Nephron (organoid): Measurements from ENCODE around the gene CAST.

Source experiments
- H3K27ac Mint-ChIP-seq, 3 experiments: 2 replicates each; pipeline ENCODE4 v1.8.0; 2020; ENCODE audit warnings: mixed read lengths in 3 of 3, mild to moderate bottlenecking in 2 of 3, moderate library complexity in 1 of 3
- H3K27me3 Mint-ChIP-seq: 2 replicates; pipeline ENCODE4 v1.8.0; 2021; ENCODE audit warnings: low read depth, mild to moderate bottlenecking, moderate library complexity, mixed read lengths
- H3K36me3 Mint-ChIP-seq: 2 replicates; pipeline ENCODE4 v1.8.0; 2020; ENCODE audit warnings: low read depth, mixed read lengths
- H3K4me1 Mint-ChIP-seq: 2 replicates; pipeline ENCODE4 v1.8.0; 2020; ENCODE audit warnings: mixed read lengths
- H3K4me3 Mint-ChIP-seq, 3 experiments: 2 replicates each; pipeline ENCODE4 v1.8.0; 2020; ENCODE audit warnings: mild to moderate bottlenecking in 3 of 3, mixed read lengths in 3 of 3, moderate library complexity in 2 of 3
- H3K9me3 Mint-ChIP-seq: 2 replicates; pipeline ENCODE4 v1.8.0; 2020; ENCODE audit warnings: mixed read lengths
- TF ChIP-seq, protein P1 (sequence below), 3 experiments: fragments of 200-600 bp; sonication (generic); IDR thresholded peaks; one replicate each; pipeline ENCODE4 v1.5.0; 2021; ENCODE audit warnings: antibody characterized with exemption in 3 of 3; ENCODE audit not compliant: unreplicated experiment in 3 of 3

CAST gene

DNA sequence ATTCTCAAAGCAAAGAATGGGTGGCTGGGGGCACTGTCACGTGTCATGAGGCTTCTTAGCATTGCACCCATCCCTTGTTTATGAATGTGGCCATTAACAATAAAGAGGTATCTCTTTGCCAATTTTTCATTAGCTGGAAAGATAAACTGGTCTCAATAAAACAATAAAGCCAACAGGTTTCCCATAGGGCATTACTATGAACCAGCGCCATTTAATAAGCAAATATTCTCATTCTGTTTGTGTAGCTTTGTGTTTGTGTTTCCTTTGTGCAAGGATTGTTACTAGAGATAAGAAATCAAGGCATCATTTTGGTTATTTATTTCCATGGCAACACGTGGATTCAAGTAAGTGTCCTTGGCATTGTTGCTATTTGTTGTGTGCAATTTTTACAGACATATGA, 37.6 kb upstream of the CAST start:
- H3K4me3 Mint-ChIP-seq: no peak overlapping the region
- H3K9me3 Mint-ChIP-seq: no peaks in the 10 kb centered on the region
- H3K4me1 Mint-ChIP-seq: no peaks in the 10 kb centered on the region
- peaks cover 4% of the 10 kb centered on the region for H3K27me3 Mint-ChIP-seq
- TF ChIP-seq, protein P1, sequence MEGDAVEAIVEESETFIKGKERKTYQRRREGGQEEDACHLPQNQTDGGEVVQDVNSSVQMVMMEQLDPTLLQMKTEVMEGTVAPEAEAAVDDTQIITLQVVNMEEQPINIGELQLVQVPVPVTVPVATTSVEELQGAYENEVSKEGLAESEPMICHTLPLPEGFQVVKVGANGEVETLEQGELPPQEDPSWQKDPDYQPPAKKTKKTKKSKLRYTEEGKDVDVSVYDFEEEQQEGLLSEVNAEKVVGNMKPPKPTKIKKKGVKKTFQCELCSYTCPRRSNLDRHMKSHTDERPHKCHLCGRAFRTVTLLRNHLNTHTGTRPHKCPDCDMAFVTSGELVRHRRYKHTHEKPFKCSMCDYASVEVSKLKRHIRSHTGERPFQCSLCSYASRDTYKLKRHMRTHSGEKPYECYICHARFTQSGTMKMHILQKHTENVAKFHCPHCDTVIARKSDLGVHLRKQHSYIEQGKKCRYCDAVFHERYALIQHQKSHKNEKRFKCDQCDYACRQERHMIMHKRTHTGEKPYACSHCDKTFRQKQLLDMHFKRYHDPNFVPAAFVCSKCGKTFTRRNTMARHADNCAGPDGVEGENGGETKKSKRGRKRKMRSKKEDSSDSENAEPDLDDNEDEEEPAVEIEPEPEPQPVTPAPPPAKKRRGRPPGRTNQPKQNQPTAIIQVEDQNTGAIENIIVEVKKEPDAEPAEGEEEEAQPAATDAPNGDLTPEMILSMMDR (IDR thresholded peaks at IDR 0.05; ENCODE audit: unreplicated experiment in 3 of 3): no peak
- H3K36me3 Mint-ChIP-seq: no peaks in the 10 kb centered on the region
- no peak overlapping the region for H3K27ac Mint-ChIP-seq

DNA sequence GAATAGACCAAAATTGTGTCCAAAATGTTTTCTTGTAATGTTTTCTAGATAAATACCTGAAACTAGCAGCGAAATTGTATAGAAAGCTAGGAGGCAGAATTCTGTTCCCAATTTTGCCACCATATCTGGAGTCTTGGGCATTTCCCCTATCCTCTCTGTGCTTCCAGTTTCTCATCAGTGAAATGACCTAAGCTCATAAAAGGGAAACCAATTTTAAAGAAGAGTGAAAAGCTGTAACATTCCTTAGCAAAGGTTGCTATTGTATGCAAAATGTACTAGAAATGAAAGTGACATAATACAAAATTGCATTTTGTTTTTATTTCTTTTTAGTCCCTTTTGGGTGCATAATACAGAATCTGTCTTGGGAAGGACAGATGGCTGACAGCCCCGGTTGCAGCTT, 36.8 kb upstream of the CAST start:
- Mint-ChIP-seq H3K27ac (no peak overlapping the region), H3K4me3 (no peak overlapping the region), H3K4me1 (no peaks in the 10 kb centered on the region), H3K27me3 (peaks cover 4% of the 10 kb centered on the region), H3K9me3 (no peaks in the 10 kb centered on the region), H3K36me3 (no peaks in the 10 kb centered on the region)
- TF ChIP-seq, protein P1 (IDR thresholded peaks at IDR 0.05; ENCODE audit: unreplicated experiment in 3 of 3): no peak

DNA sequence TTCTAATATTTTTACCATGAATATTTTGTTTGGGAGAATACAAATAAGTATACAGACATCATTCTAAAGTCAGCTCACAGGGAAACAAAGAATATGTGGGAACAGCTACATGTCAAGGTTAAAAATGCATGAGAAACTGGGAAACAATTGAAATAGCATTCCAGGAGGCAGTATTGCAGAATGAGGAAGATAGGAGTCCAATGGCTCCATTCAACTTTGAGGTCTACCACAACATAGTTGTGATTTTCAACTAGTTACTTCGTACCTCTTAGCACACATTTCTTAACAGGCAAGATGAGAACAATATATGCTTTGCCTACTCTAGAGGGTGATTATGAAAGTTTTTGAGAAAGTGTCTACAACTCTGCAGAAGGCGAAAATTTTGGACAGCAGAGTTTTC, 35.2 kb upstream of the CAST start:
- TF ChIP-seq, protein P1 (IDR thresholded peaks at IDR 0.05; ENCODE audit: unreplicated experiment in 3 of 3): no peak
- no peak overlapping the region for H3K27ac Mint-ChIP-seq
- H3K27me3 Mint-ChIP-seq: peaks cover 4% of the 10 kb centered on the region
- H3K9me3 Mint-ChIP-seq: no peaks in the 10 kb centered on the region
- no peaks in the 10 kb centered on the region for H3K36me3 Mint-ChIP-seq
- no peaks in the 10 kb centered on the region for H3K4me1 Mint-ChIP-seq
- no peak overlapping the region for H3K4me3 Mint-ChIP-seq

DNA sequence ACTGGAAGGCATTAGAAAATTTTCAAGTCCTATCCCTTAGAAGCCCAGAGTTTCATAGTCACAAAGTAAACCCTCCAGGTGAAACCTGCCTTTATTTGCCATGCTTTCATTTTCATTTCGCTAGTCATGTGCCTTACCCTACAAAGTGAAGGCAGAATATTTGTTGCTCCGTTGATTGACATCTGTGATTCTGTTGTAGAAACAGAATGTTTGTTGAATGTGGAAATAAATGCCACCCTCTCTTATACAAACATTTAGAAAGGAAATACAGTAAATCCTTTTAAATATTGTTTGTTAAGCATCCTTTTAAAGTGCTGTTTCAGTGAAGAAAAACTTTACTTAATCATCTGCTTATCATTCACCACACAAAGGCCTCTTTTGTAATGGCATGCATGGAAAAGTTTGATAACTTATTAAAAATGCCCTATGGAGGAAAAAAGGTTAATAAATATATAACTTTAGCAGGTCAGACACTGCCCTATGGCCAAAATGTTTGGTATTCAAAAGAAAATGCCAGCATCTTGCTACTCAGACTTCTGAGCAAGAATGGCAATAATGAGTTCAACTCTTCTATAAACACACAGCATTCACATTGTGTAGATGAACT, 34.3 kb upstream of the CAST start:
- Mint-ChIP-seq H3K27me3 (peaks cover 4% of the 10 kb centered on the region), H3K36me3 (no peaks in the 10 kb centered on the region), H3K9me3 (no peaks in the 10 kb centered on the region), H3K4me3 (no peak overlapping the region), H3K4me1 (no peaks in the 10 kb centered on the region), H3K27ac (no peak overlapping the region)
- TF ChIP-seq, protein P1 (IDR thresholded peaks at IDR 0.05; ENCODE audit: unreplicated experiment in 3 of 3): no peak

DNA sequence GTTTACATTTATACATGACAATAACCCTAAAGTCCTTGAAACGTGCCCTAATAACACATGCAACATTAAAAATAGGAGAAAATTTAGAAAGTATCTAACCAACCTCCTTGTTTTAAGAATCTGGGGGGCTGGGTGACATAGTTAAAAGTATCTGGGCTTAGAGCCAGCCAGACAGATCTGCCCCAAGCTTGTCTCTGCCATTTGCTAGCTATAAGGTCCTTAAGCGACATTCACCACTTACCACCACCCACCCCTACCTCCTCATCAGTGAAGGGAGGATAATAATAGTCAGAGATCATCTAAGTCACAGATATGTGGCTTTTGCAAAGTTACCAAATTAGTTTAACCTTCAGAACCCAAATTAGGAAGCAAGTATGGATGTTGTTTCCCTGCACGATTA, 33.8 kb upstream of the CAST start:
- Mint-ChIP-seq H3K36me3 (no peaks in the 10 kb centered on the region), H3K27me3 (peaks cover 4% of the 10 kb centered on the region), H3K27ac (no peak overlapping the region), H3K4me1 (no peaks in the 10 kb centered on the region), H3K9me3 (no peaks in the 10 kb centered on the region), H3K4me3 (no peak overlapping the region)
- TF ChIP-seq, protein P1 (IDR thresholded peaks at IDR 0.05; ENCODE audit: unreplicated experiment in 3 of 3): no peak

DNA sequence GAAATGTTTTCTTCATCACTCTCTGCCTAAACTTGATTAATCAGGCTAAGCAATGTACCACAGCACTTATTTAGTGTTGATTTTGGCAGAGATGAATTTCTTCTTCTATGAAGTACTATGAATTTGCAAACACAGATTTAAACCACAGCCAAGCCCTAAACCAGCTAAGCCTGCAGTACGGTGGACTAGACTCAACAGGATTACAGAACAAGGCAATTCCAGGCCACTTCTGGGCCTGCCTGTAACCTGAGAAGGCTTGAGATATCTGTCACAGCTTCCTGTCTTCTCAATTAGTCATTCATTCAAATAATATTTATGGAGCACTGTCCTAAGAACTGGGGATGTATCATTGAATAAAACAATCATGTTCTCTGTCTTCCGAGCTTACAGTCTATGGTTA, 32.4 kb upstream of the CAST start:
- no peak overlapping the region for H3K4me3 Mint-ChIP-seq
- peak overlapping the region in 2 of 3 experiments; percentile 7 to 8 for H3K27ac Mint-ChIP-seq
- TF ChIP-seq, protein P1 (IDR thresholded peaks at IDR 0.05; ENCODE audit: unreplicated experiment in 3 of 3): no peak
- H3K9me3 Mint-ChIP-seq: no peaks in the 10 kb centered on the region
- H3K4me1 Mint-ChIP-seq: no peaks in the 10 kb centered on the region
- peaks cover 4% of the 10 kb centered on the region for H3K27me3 Mint-ChIP-seq
- H3K36me3 Mint-ChIP-seq: no peaks in the 10 kb centered on the region
